OCI-LY1 (cell line): ENCODE data around the gene EP300.
"Not testable (repeated sequence)": the region's sequence is repeated elsewhere in the genome, so short reads cannot be mapped to it uniquely, and the experiment has no call there.

Experiments
- CTCF ChIP-seq: fragments of 200-600 bp; sonication (generic), shearing (Covaris generic); IDR thresholded peaks from 2 replicates; pipeline ENCODE4 v1.5.1; 2017; ENCODE audit warnings: mild to moderate bottlenecking, antibody characterized with exemption, low read length, moderate library complexity, mixed read lengths
- EZH2 ChIP-seq: fragments of 200-600 bp; sonication (generic), shearing (Covaris generic); IDR thresholded peaks from 2 replicates; pipeline ENCODE4 v1.8.0; 2017; ENCODE audit warnings: borderline replicate concordance, mixed run types, mild to moderate bottlenecking, antibody characterized with exemption, low read length, moderate library complexity, mixed read lengths

GRCh38 chr22:41064326-41064725 is 28.1 kb upstream of the EP300 start:
- not testable (repeated sequence) for TF ChIP-seq CTCF, EZH2
